Stomach (tissue), 4 donors: ENCODE measurements around the gene EXOC2.

Experiments
- CTCF ChIP-seq, 7 experiments: fragments of 450-650 bp in 4 of 7; fragments of 200-600 bp in 3 of 7; sonication (generic) in 3 of 7; IDR thresholded peaks; one replicate each; pipeline ENCODE4 v1.5.1; 2016 to 2019; ENCODE audit warnings: antibody characterized with exemption in 7 of 7, control low read depth in 2 of 7, mild to moderate bottlenecking in 1 of 7
- EP300 ChIP-seq: sonication (generic); formaldehyde crosslinking; IDR thresholded peaks from one replicate; pipeline ENCODE4 v1.6.1; 2017; ENCODE audit warnings: antibody characterized with exemption
- POLR2A ChIP-seq, 4 donors: fragments of 450-650 bp; IDR thresholded peaks; one replicate each; pipeline ENCODE4 v1.6.1; 2016; ENCODE audit warnings: antibody characterized with exemption in 4 of 4, control low read depth in 2 of 4, mild to moderate bottlenecking in 1 of 4, moderate library complexity in 1 of 4
- POLR2AphosphoS5 ChIP-seq, 3 donors: sonication (generic); formaldehyde crosslinking; IDR thresholded peaks; one replicate each; pipeline ENCODE4 v1.6.1; 2016; ENCODE audit warnings: antibody characterized with exemption in 3 of 3

GRCh38 chr6:704046-704445 lies 11.1 kb upstream of the EXOC2 start:
- TF ChIP-seq CTCF (IDR thresholded peaks at IDR 0.05) (no peak), POLR2AphosphoS5 (IDR thresholded peaks at IDR 0.05) (no peak), POLR2A (IDR thresholded peaks at IDR 0.05) (no peak), EP300 (no peak)
